Stimulated activated CD8-positive, alpha-beta memory T cell treated with anti-CD3 and anti-CD28 coated beads, Interleukin-15, amount 100 ng/mL, for 1 hour (primary cell): Measurements from ENCODE around the gene OR51D1.

Experiments used
- DNase-seq: peaks from one replicate; pipeline ENCODE4 v3.0.0-alpha.2; 2020; ENCODE audit warnings: low read depth

The OR51D1 gene

DNA sequence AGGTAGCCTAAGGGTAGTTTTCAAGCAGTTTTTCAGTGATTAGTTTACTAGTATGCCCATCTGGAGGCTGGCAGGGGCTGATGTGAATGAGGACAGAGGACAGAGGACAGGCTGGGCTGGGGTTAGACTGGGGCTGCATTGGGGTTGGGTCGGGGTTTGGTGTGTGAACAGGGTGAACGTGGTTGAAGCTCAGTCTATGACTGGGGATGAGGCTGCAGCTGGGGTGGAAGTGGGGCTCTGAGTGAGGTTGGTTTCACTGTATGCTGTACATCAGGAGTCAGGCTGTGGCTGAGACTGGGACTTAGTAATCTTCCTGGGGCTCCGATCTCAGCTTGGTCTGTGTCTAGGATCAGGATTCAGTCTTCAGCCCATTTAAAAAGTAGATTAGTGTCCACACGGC is 7.0 kb downstream of the OR51D1 start:
- DNase-seq: no peak

- no peak for DNase-seq
Observed at GRCh38 chr11:4645974-4646373, 8.7 kb downstream of the OR51D1 start.

GRCh38 chr11:4647766-4648165 is 10.5 kb downstream of the OR51D1 start:
- no peak for DNase-seq

- no peak for DNase-seq
Observed at GRCh38 chr11:4654635-4655369, 17.5 kb downstream of the OR51D1 start.

- no peak for DNase-seq
Observed at GRCh38 chr11:4658629-4659445, 21.6 kb downstream of the OR51D1 start.

- DNase-seq: no peak
Observed at GRCh38 chr11:4662876-4663275, 25.6 kb downstream of the OR51D1 start.

GRCh38 chr11:4664183-4664582 is 26.9 kb downstream of the OR51D1 start:
- DNase-seq: no peak

DNA sequence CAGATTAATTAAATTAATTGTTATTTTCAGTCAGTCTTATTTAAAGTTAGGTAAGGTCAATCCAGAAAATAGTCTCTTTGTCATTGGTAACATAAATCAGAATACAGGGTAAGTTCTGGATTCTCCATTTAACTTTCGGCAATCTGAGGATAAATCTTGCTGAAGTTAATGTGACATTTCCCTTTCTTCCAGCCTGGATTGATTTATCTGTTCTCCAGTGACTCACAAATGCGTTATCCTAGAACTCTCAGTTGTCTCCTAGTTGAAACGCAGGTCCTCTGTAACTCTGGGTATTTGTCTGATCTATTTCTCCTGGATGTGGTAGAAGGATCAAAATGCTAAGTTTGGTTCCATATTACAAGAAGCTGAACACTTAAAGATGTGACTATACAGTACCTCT is 27.5 kb downstream of the OR51D1 start:
- DNase-seq: no peak

DNA sequence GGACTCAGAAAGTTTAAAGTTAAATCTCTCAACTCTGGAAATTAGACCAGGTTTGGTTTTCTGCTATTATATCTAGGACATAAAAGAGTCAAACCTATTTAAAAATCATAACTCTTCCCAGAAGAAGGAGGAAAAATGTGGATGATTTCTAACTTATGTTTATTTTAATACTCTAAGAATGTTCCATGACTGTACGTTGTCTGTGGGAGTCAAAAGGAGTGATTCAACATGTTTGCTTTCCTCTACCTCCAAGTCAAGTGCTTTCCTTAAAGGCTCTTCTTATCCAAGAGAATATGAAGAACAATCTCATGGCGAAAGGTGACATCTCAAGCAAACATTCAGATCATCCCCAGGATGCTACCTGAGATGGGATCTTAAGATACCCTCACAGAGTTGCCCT is 28.1 kb downstream of the OR51D1 start:
- DNase-seq: no peak

DNA sequence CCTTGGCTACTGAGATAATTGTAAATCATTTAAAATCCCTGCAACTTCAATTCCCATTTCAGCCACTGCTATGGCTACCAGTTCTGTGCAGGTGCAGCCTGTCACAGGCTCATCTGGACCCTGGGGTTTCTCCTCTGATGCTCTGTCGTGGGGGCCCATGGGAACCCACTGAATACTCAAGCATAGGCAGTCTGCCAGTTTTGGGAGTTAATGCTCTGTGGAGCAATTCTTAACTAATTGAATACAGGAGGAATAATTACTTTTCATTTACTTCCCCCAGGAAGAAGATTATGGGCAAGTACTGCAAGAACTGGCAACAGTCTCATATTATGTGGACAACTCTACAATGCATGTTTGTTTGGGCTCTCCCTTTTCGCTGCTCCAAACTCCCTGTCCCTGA is 34.5 kb downstream of the OR51D1 start:
- DNase-seq: no peak

- DNase-seq: no peak
Observed at GRCh38 chr11:4672470-4672869, 35.2 kb downstream of the OR51D1 start.

GRCh38 chr11:4673781-4674180 is 36.5 kb downstream of the OR51D1 start:
- DNase-seq: no peak

DNA sequence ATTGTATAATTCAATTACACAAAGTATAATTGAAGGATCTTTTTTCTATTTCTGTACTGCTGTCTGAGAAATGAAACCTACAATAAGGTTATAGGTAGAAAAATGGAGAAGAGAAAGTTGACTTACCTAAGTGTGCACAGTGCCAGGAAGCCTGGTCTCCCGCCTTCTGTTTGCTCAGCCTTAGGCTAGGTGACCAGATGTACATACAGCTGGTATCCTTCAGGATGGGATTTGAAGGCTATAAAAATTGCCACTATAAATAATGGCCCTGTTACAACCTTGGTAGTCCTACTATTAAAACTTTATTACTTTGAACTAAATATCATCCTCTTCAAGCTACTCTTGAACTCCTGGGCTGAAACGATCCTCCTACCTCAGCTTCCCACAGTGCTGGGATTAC is 40.7 kb downstream of the OR51D1 start:
- no peak for DNase-seq

DNA sequence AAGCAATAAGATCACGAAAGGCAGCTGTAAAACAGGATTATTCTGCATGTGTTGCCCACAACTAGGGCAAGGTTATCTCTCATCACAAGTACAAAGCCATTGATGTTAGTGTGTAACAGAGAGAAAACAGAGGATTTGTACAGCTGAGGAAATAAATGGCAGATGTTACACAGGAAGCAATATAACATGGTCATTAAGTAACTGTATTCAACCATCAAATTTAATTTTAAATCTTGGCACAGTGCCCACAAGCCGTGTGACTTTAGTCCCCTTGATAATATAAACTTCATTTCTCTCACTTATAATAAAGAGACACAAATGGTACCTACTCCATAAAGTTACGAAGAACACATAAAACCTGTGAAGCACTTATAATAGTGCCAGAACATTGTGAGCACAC is 43.1 kb downstream of the OR51D1 start:
- DNase-seq: no peak

- no peak for DNase-seq
Observed at GRCh38 chr11:4682623-4683419, 45.5 kb downstream of the OR51D1 start.

GRCh38 chr11:4684631-4685285 is 47.5 kb downstream of the OR51D1 start:
- no peak for DNase-seq
